ENCODE data around the gene CCDC74B. TPM values are rescaled to one million over a fixed set of nuclear protein-coding genes. Genes with fewer than 3 reads are reported as not detected.
A peak's percentile ranks its signal among the peaks of the same experiment; 100 is the strongest.
"Not testable (repeated sequence)": the region's sequence is repeated elsewhere in the genome, so short reads cannot be mapped to it uniquely, and the experiment has no call there.

The CCDC74B gene
- total RNA-seq, 1 experiment from 2014 or later, result 0.34 TPM

GRCh38 chr2:130181880-130182682, 37.2 kb upstream of the CCDC74B start, which contains the start of gene MZT2B:
Gene MZT2B, plus strand, starts transcription at chr2:130182262. Its CDS starts 21 bp downstream, at chr2:130182283.
- not testable (repeated sequence) for H3K4me1 ChIP-seq (replicated peaks); H3K9me3 ChIP-seq (replicated peaks); H3K27me3 ChIP-seq (replicated peaks)
- peak within 1 kb of the TSS; percentile 83 for H3K27ac ChIP-seq
- DNase-seq (ENCODE audit: low read depth in 1 of 2, low spot score in 2 of 2), result peak; percentile 88 to 92
- peaks cover 25% of the 10 kb centered on the region for H3K36me3 ChIP-seq
- peak within 1 kb of the TSS; percentile 63 for H3K4me3 ChIP-seq

GRCh38 chr2:130181325-130181879, 36.5 kb upstream of the CCDC74B start, which contains the start of gene SMPD4:
Gene SMPD4, minus strand, starts transcription at chr2:130181602. Its CDS starts 5,010 bp downstream, at chr2:130176592.
- Histone ChIP-seq H3K9me3 (replicated peaks) (no peaks in the 10 kb centered on the region), H3K27ac (peak within 1 kb of the TSS; percentile 83), H3K36me3 (peaks cover 25% of the 10 kb centered on the region), H3K27me3 (replicated peaks) (no peaks in the 10 kb centered on the region), H3K4me1 (replicated peaks) (peaks cover 8% of the 10 kb centered on the region), H3K4me3 (peak within 1 kb of the TSS; percentile 63)
- DNase-seq (ENCODE audit: low read depth in 1 of 2, low spot score in 2 of 2), result peak; percentile 94 to 98

- peaks cover 25% of the 10 kb centered on the region for H3K36me3 ChIP-seq
- DNase-seq (ENCODE audit: low read depth in 1 of 2, low spot score in 2 of 2), result peak in 1 of 2 experiments; percentile 37
- H3K4me1 ChIP-seq (replicated peaks); H3K9me3 ChIP-seq (replicated peaks); H3K27me3 ChIP-seq (replicated peaks): not testable (repeated sequence)
- peak overlapping the region; percentile 83 for H3K27ac ChIP-seq
- peak overlapping the region; percentile 63 for H3K4me3 ChIP-seq
Observed at GRCh38 chr2:130180404-130181324, 35.8 kb upstream of the CCDC74B start.

GRCh38 chr2:130174866-130175265, 30.0 kb upstream of the CCDC74B start:
- not testable (repeated sequence) for H3K9me3 ChIP-seq (replicated peaks); H3K27ac ChIP-seq; H3K4me3 ChIP-seq; H3K27me3 ChIP-seq (replicated peaks); H3K4me1 ChIP-seq (replicated peaks); DNase-seq (ENCODE audit: low read depth in 1 of 2, low spot score in 2 of 2)
- H3K36me3 ChIP-seq, result peaks cover 21% of the 10 kb centered on the region

GRCh38 chr2:130169896-130170295, 25.0 kb upstream of the CCDC74B start:
- H3K4me3 ChIP-seq, result no peak overlapping the region
- H3K27me3 ChIP-seq (replicated peaks), result no peaks in the 10 kb centered on the region
- H3K27ac ChIP-seq, result no peak overlapping the region
- H3K36me3 ChIP-seq, result peaks cover 33% of the 10 kb centered on the region
- H3K9me3 ChIP-seq (replicated peaks), result no peaks in the 10 kb centered on the region
- H3K4me1 ChIP-seq (replicated peaks), result no peaks in the 10 kb centered on the region
- DNase-seq (ENCODE audit: low read depth in 1 of 2, low spot score in 2 of 2), result no peak

- not testable (repeated sequence) for H3K27ac ChIP-seq; H3K4me3 ChIP-seq; H3K4me1 ChIP-seq (replicated peaks); H3K27me3 ChIP-seq (replicated peaks); H3K9me3 ChIP-seq (replicated peaks); DNase-seq (ENCODE audit: low read depth in 1 of 2, low spot score in 2 of 2)
- peaks cover 26% of the 10 kb centered on the region for H3K36me3 ChIP-seq
Observed at GRCh38 chr2:130169163-130169562, 24.3 kb upstream of the CCDC74B start.

- H3K27me3 ChIP-seq (replicated peaks); H3K4me1 ChIP-seq (replicated peaks); H3K4me3 ChIP-seq; H3K9me3 ChIP-seq (replicated peaks); H3K27ac ChIP-seq; DNase-seq (ENCODE audit: low read depth in 1 of 2, low spot score in 2 of 2): not testable (repeated sequence)
- H3K36me3 ChIP-seq, result peaks cover 32% of the 10 kb centered on the region
Observed at GRCh38 chr2:130166611-130167010, 21.7 kb upstream of the CCDC74B start.

GRCh38 chr2:130165293-130166016, 20.5 kb upstream of the CCDC74B start:
- Histone ChIP-seq H3K27ac (no peak overlapping the region), H3K9me3 (replicated peaks) (no peaks in the 10 kb centered on the region), H3K4me1 (replicated peaks) (no peaks in the 10 kb centered on the region), H3K36me3 (peaks cover 27% of the 10 kb centered on the region), H3K27me3 (replicated peaks) (no peaks in the 10 kb centered on the region), H3K4me3 (no peak overlapping the region)
- no peak for DNase-seq (ENCODE audit: low read depth in 1 of 2, low spot score in 2 of 2)

GRCh38 chr2:130162968-130163367, 18.1 kb upstream of the CCDC74B start:
- H3K4me3 ChIP-seq, result no peak overlapping the region
- H3K36me3 ChIP-seq, result peaks cover 27% of the 10 kb centered on the region
- H3K9me3 ChIP-seq (replicated peaks), result no peaks in the 10 kb centered on the region
- no peaks in the 10 kb centered on the region for H3K4me1 ChIP-seq (replicated peaks)
- no peak for DNase-seq (ENCODE audit: low read depth in 1 of 2, low spot score in 2 of 2)
- no peak overlapping the region for H3K27ac ChIP-seq
- no peaks in the 10 kb centered on the region for H3K27me3 ChIP-seq (replicated peaks)

GRCh38 chr2:130162486-130162885, 17.6 kb upstream of the CCDC74B start:
- not testable (repeated sequence) for H3K4me1 ChIP-seq (replicated peaks); H3K27me3 ChIP-seq (replicated peaks); H3K9me3 ChIP-seq (replicated peaks); H3K27ac ChIP-seq; DNase-seq (ENCODE audit: low read depth in 1 of 2, low spot score in 2 of 2); H3K4me3 ChIP-seq
- H3K36me3 ChIP-seq, result peaks cover 22% of the 10 kb centered on the region

GRCh38 chr2:130160838-130161705, 16.2 kb upstream of the CCDC74B start:
- H3K9me3 ChIP-seq (replicated peaks); H3K27me3 ChIP-seq (replicated peaks); DNase-seq (ENCODE audit: low read depth in 1 of 2, low spot score in 2 of 2); H3K4me3 ChIP-seq; H3K4me1 ChIP-seq (replicated peaks); H3K27ac ChIP-seq: not testable (repeated sequence)
- peaks cover 20% of the 10 kb centered on the region for H3K36me3 ChIP-seq

GRCh38 chr2:130160131-130160530, 15.2 kb upstream of the CCDC74B start:
- Histone ChIP-seq H3K36me3 (peaks cover 20% of the 10 kb centered on the region), H3K27ac (no peak overlapping the region), H3K4me1 (replicated peaks) (no peaks in the 10 kb centered on the region), H3K4me3 (no peak overlapping the region), H3K9me3 (replicated peaks) (no peaks in the 10 kb centered on the region), H3K27me3 (replicated peaks) (no peaks in the 10 kb centered on the region)
- no peak for DNase-seq (ENCODE audit: low read depth in 1 of 2, low spot score in 2 of 2)

Measured in SJSA1 (cell line).